ENCODE measurements around the gene CACNA1A. TPM values are rescaled to one million over a fixed set of nuclear protein-coding genes. Genes with fewer than 3 reads are reported as not detected.
"Not testable (repeated sequence)": the region's sequence is repeated elsewhere in the genome, so short reads cannot be mapped to it uniquely, and the experiment has no call there.

The CACNA1A gene
- total RNA-seq, 3 donors from 2014 or later = 2.3 to 10.1 (median 5.7) TPM

DNA sequence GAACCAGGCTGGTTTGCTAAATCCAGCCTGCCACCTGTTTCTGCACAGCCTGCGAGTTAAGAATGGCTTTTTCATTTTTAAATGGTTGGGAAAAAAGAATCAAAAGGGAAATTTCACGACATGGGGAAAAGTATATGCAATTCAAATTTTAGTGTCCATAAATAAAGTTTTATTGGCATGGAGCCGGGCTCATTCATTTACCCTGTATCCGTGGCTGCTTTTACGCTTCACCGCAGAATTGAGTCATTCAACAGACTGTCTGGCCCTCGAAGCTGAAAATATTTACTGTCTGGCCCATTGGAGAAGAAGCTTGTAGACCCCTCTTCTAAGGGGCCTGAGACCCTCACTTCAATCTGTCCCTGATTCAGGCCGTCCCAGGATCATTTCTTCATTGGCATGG lies 329.9 kb downstream of the CACNA1A start:
- Histone ChIP-seq H3K4me3 (no peak overlapping the region), H3K4me1 (ENCODE audit: low read depth) (peaks cover 14% of the 10 kb centered on the region), H3K36me3 (ENCODE audit: low read depth) (no peaks in the 10 kb centered on the region), H3K9me3 (no peaks in the 10 kb centered on the region)
- intact Hi-C loops (cut with DNase I, micrococcal nuclease) = no loop called here
- no peak for DNase-seq
- TF ChIP-seq, protein P1, sequence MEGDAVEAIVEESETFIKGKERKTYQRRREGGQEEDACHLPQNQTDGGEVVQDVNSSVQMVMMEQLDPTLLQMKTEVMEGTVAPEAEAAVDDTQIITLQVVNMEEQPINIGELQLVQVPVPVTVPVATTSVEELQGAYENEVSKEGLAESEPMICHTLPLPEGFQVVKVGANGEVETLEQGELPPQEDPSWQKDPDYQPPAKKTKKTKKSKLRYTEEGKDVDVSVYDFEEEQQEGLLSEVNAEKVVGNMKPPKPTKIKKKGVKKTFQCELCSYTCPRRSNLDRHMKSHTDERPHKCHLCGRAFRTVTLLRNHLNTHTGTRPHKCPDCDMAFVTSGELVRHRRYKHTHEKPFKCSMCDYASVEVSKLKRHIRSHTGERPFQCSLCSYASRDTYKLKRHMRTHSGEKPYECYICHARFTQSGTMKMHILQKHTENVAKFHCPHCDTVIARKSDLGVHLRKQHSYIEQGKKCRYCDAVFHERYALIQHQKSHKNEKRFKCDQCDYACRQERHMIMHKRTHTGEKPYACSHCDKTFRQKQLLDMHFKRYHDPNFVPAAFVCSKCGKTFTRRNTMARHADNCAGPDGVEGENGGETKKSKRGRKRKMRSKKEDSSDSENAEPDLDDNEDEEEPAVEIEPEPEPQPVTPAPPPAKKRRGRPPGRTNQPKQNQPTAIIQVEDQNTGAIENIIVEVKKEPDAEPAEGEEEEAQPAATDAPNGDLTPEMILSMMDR (IDR thresholded peaks at IDR 0.05) = no peak
- peak; percentile 42 for ATAC-seq

DNA sequence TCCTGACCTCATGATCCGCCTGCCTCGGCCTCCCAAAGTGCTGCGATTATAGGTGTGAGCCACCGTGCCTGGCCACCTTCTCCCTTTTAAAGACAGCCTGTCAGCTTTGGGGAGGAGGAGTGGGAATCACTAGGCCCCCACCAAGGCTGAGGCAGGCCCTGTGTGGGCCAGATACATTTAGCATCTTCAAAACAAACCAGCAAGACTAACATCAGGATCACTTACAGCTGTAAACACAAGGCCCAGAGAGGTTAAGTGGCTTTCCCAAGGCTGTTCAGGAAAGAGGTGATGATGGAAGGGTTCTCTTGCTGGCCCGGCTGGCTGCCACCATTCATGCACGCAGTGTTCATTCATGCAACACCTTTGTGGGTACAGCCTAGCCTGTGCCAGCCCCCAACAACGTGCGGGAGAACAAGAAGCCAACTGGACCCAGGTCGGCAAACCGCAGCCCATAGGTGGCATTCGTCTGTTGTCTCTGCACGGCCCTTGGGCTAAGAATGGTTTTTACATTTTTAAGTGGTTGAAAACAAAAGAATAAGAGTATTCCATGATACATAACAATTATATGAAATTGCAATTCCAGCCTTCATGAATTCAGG lies 333.0 kb downstream of the CACNA1A start:
- intact Hi-C loops (cut with DNase I, micrococcal nuclease) = no loop called here
- ATAC-seq = no peak
- DNase-seq = no peak

DNA sequence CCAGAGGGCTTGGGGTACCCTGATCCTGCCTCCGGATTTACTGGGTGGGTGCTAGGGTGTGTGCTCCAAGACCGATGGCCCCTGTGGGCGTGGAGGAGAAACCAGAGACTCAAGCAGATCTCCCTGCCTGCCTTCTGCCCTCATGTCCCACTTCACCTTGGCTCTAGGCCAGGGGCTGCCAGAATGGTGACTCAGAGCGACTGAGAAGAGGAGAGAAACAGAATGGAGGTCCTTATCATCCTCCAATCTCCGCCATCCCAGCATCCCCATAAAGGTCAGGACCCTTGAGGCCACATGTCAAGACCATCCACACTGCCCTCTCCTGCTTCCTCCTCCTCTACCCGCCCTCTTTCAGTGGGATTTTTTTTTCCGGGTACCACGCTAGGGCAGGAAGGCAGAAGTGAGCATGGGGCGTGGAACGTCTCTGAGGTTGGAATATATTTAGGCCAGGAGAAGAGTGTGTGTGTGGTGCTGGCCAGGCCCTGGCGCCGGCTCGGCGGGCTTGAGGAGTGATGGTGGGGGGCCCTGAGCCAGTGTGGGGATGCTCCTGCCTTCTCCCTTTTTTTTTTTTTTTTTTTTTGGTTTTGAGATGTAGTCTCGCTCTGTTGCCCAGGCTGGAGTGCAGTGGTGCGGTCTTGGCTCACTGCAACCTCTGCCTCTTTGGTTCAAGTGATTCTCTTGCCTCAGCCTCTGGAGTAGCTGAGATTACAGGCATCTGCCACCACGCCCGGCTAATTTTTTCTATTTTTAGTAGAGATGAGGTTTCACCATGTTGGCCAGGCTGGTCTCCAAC lies 333.7 kb downstream of the CACNA1A start:
- ATAC-seq (peak; percentile 15), DNase-seq (peak; percentile 83 to 90 (median 84))
- Histone ChIP-seq H3K36me3 (ENCODE audit: low read depth) (no peaks in the 10 kb centered on the region), H3K4me1 (ENCODE audit: low read depth) (peaks cover 30% of the 10 kb centered on the region), H3K4me3 (no peak overlapping the region), H3K9me3 (no peaks in the 10 kb centered on the region)
- TF ChIP-seq, protein P1 (IDR thresholded peaks at IDR 0.05) = no peak
- intact Hi-C loops (cut with DNase I, micrococcal nuclease) = no loop called here

More for the DNA sequence above, 333.0 kb downstream of the CACNA1A start:
- no peak overlapping the region for H3K4me3 ChIP-seq
- TF ChIP-seq, protein P1 (IDR thresholded peaks at IDR 0.05) = no peak
- no peaks in the 10 kb centered on the region for H3K36me3 ChIP-seq (ENCODE audit: low read depth)
- no peaks in the 10 kb centered on the region for H3K9me3 ChIP-seq
- peaks cover 28% of the 10 kb centered on the region for H3K4me1 ChIP-seq (ENCODE audit: low read depth)

DNA sequence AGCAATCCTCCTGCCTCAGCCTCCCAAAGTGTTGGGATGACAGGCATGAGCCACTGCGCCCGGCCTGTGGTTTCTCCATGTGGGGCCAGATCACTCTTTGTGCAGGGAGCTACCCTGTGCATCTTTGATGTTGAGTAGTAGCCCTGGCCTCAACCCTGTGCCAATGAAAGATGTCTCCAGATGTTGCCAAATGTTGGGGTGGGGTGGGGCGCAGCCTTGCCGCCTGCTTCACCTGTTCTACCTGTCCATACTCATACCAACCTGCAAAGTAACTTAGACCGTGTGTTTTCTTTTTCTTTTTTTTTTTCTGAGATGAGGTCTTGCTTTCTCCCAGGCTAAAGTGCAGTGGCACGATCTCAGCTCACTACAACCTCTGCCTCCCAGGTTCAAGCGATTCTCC lies 335.1 kb downstream of the CACNA1A start:
- no peak overlapping the region for H3K4me3 ChIP-seq

DNA sequence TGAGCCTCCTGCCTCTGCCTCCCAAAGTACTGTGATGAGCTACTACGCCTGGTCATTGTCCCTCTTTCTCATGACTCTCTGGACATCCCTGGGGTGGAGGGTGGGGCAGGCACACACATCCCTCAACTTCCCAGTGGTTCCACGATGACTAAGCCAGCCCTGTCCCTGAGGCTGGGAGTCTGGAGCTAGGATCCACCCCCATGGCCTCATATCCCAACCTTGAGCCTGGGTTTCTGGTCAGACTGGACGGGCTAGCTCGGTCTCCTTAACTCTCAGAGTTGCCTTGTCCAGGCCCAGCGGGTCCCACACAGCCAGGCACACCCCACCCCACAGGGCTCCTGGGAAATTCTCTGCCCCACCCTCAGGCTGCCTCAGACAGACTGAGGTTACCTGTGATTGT lies 336.5 kb downstream of the CACNA1A start:
- TF ChIP-seq, protein P1 (IDR thresholded peaks at IDR 0.05) = no peak
- Histone ChIP-seq H3K4me1 (ENCODE audit: low read depth) (peaks cover 52% of the 10 kb centered on the region), H3K4me3 (no peak overlapping the region), H3K36me3 (ENCODE audit: low read depth) (no peaks in the 10 kb centered on the region), H3K9me3 (no peaks in the 10 kb centered on the region)
- ATAC-seq = peak; percentile 34
- DNase-seq = peak; percentile 52 to 70 (median 65)
- intact Hi-C loops (cut with DNase I, micrococcal nuclease) = no loop called here

More for the DNA sequence above, 335.1 kb downstream of the CACNA1A start:
- Histone ChIP-seq H3K9me3 (no peaks in the 10 kb centered on the region), H3K4me1 (ENCODE audit: low read depth) (peaks cover 40% of the 10 kb centered on the region), H3K36me3 (ENCODE audit: low read depth) (no peaks in the 10 kb centered on the region)
- TF ChIP-seq, protein P1 (IDR thresholded peaks at IDR 0.05) = no peak
- DNase-seq (peak in 1 of 3 donors; percentile 46), ATAC-seq (no peak)
- intact Hi-C loops (cut with DNase I, micrococcal nuclease) = no loop called here

DNA sequence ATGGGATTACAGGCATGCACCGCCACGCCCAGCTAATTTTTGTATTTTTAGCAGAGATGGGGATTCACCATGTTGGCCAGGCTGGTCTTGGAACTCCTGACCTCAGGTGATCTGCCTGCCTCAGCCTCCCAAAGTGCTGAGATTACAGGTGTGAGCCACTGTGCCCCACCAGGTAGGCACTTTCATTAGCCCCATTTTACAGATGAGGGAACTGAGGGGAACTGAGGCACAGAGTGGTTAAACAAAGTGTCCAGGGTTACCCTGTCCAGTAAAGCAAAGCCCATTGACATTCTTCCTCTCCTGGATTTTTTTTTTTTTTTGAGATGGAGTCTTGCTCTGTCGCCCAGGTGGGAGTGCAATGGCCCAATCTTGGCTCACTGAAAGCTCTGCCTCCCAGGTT lies 340.1 kb downstream of the CACNA1A start:
- peaks cover 62% of the 10 kb centered on the region for H3K4me1 ChIP-seq (ENCODE audit: low read depth)
- DNase-seq; H3K9me3 ChIP-seq; H3K36me3 ChIP-seq (ENCODE audit: low read depth); H3K4me3 ChIP-seq; intact Hi-C loops (cut with DNase I, micrococcal nuclease); ATAC-seq: not testable (repeated sequence)

All from mucosa of descending colon (tissue), 3 donors.